Measurements from ENCODE around the gene MSI1.

MSI1 gene

GRCh38 chr12:120403869-120404268, 34.9 kb upstream of the MSI1 start:
- H3K4me3 ChIP-seq (ENCODE audit: low read depth in 1 of 2, low read length in 2 of 2) = no peak overlapping the region
- H3K27ac ChIP-seq (ENCODE audit: low read depth, low read length) = no peak overlapping the region
- no peaks in the 10 kb centered on the region for H3K4me1 ChIP-seq (ENCODE audit: control insufficient read depth in 1 of 2, insufficient read depth in 2 of 2, low read length in 2 of 2)
- H3K9me3 ChIP-seq (ENCODE audit: control insufficient read depth in 1 of 2, low read length in 2 of 2) = no peaks in the 10 kb centered on the region
- no peak overlapping the region for H3K9ac ChIP-seq (ENCODE audit: low read depth in 1 of 2, low read length in 2 of 2)
- no peaks in the 10 kb centered on the region for H3K27me3 ChIP-seq (ENCODE audit: control insufficient read depth in 1 of 2, insufficient read depth in 2 of 2, low read length in 2 of 2)
- H3K36me3 ChIP-seq (ENCODE audit: control insufficient read depth in 1 of 2, insufficient read depth in 2 of 2, low read length in 2 of 2) = no peaks in the 10 kb centered on the region

GRCh38 chr12:120402217-120402616, 33.3 kb upstream of the MSI1 start:
- Histone ChIP-seq H3K9me3 (ENCODE audit: control insufficient read depth in 1 of 2, low read length in 2 of 2) (no peaks in the 10 kb centered on the region), H3K4me3 (ENCODE audit: low read depth in 1 of 2, low read length in 2 of 2) (no peak overlapping the region), H3K4me1 (ENCODE audit: control insufficient read depth in 1 of 2, insufficient read depth in 2 of 2, low read length in 2 of 2) (no peaks in the 10 kb centered on the region), H3K27ac (ENCODE audit: low read depth, low read length) (no peak overlapping the region), H3K9ac (ENCODE audit: low read depth in 1 of 2, low read length in 2 of 2) (no peak overlapping the region), H3K36me3 (ENCODE audit: control insufficient read depth in 1 of 2, insufficient read depth in 2 of 2, low read length in 2 of 2) (no peaks in the 10 kb centered on the region), H3K27me3 (ENCODE audit: control insufficient read depth in 1 of 2, insufficient read depth in 2 of 2, low read length in 2 of 2) (no peaks in the 10 kb centered on the region)

- Histone ChIP-seq H3K36me3 (ENCODE audit: control insufficient read depth in 1 of 2, insufficient read depth in 2 of 2, low read length in 2 of 2) (no peaks in the 10 kb centered on the region), H3K9me3 (ENCODE audit: control insufficient read depth in 1 of 2, low read length in 2 of 2) (no peaks in the 10 kb centered on the region), H3K27me3 (ENCODE audit: control insufficient read depth in 1 of 2, insufficient read depth in 2 of 2, low read length in 2 of 2) (no peaks in the 10 kb centered on the region), H3K4me1 (ENCODE audit: control insufficient read depth in 1 of 2, insufficient read depth in 2 of 2, low read length in 2 of 2) (peaks cover 0 to 1% of the 10 kb centered on the region in 2 donors), H3K9ac (ENCODE audit: low read depth in 1 of 2, low read length in 2 of 2) (no peak overlapping the region), H3K4me3 (ENCODE audit: low read depth in 1 of 2, low read length in 2 of 2) (no peak overlapping the region), H3K27ac (ENCODE audit: low read depth, low read length) (no peak overlapping the region)
Measured at GRCh38 chr12:120399531-120399930, 30.6 kb upstream of the MSI1 start.

GRCh38 chr12:120397824-120398540, 29.0 kb upstream of the MSI1 start:
- Histone ChIP-seq H3K4me3 (ENCODE audit: low read depth in 1 of 2, low read length in 2 of 2) (no peak overlapping the region), H3K27me3 (ENCODE audit: control insufficient read depth in 1 of 2, insufficient read depth in 2 of 2, low read length in 2 of 2) (no peaks in the 10 kb centered on the region), H3K9me3 (ENCODE audit: control insufficient read depth in 1 of 2, low read length in 2 of 2) (no peaks in the 10 kb centered on the region), H3K36me3 (ENCODE audit: control insufficient read depth in 1 of 2, insufficient read depth in 2 of 2, low read length in 2 of 2) (no peaks in the 10 kb centered on the region), H3K27ac (ENCODE audit: low read depth, low read length) (no peak overlapping the region), H3K4me1 (ENCODE audit: control insufficient read depth in 1 of 2, insufficient read depth in 2 of 2, low read length in 2 of 2) (peaks cover 0 to 7% of the 10 kb centered on the region in 2 donors), H3K9ac (ENCODE audit: low read depth in 1 of 2, low read length in 2 of 2) (no peak overlapping the region)

GRCh38 chr12:120394483-120395367, 25.8 kb upstream of the MSI1 start:
- Histone ChIP-seq H3K4me1 (ENCODE audit: control insufficient read depth in 1 of 2, insufficient read depth in 2 of 2, low read length in 2 of 2) (peaks cover 0 to 7% of the 10 kb centered on the region in 2 donors), H3K27ac (ENCODE audit: low read depth, low read length) (no peak overlapping the region), H3K27me3 (ENCODE audit: control insufficient read depth in 1 of 2, insufficient read depth in 2 of 2, low read length in 2 of 2) (no peaks in the 10 kb centered on the region), H3K36me3 (ENCODE audit: control insufficient read depth in 1 of 2, insufficient read depth in 2 of 2, low read length in 2 of 2) (no peaks in the 10 kb centered on the region), H3K9me3 (ENCODE audit: control insufficient read depth in 1 of 2, low read length in 2 of 2) (no peaks in the 10 kb centered on the region), H3K4me3 (ENCODE audit: low read depth in 1 of 2, low read length in 2 of 2) (peak overlapping the region in 1 of 2 donors; percentile 8), H3K9ac (ENCODE audit: low read depth in 1 of 2, low read length in 2 of 2) (peak overlapping the region in 1 of 2 donors; percentile 57)

- H3K27ac ChIP-seq (ENCODE audit: low read depth, low read length) = no peak overlapping the region
- no peak overlapping the region for H3K9ac ChIP-seq (ENCODE audit: low read depth in 1 of 2, low read length in 2 of 2)
- no peak overlapping the region for H3K4me3 ChIP-seq (ENCODE audit: low read depth in 1 of 2, low read length in 2 of 2)
- H3K27me3 ChIP-seq (ENCODE audit: control insufficient read depth in 1 of 2, insufficient read depth in 2 of 2, low read length in 2 of 2) = peaks cover 0 to 4% of the 10 kb centered on the region in 2 donors
- H3K4me1 ChIP-seq (ENCODE audit: control insufficient read depth in 1 of 2, insufficient read depth in 2 of 2, low read length in 2 of 2) = peaks cover 12% of the 10 kb centered on the region in 2 donors
- no peaks in the 10 kb centered on the region for H3K36me3 ChIP-seq (ENCODE audit: control insufficient read depth in 1 of 2, insufficient read depth in 2 of 2, low read length in 2 of 2)
- no peaks in the 10 kb centered on the region for H3K9me3 ChIP-seq (ENCODE audit: control insufficient read depth in 1 of 2, low read length in 2 of 2)
Measured at GRCh38 chr12:120390540-120391120, 21.7 kb upstream of the MSI1 start.

- H3K27ac ChIP-seq (ENCODE audit: low read depth, low read length) = no peak overlapping the region
- H3K4me3 ChIP-seq (ENCODE audit: low read depth in 1 of 2, low read length in 2 of 2) = peak overlapping the region; percentile 10 to 32
- H3K9ac ChIP-seq (ENCODE audit: low read depth in 1 of 2, low read length in 2 of 2) = no peak overlapping the region
- no peaks in the 10 kb centered on the region for H3K36me3 ChIP-seq (ENCODE audit: control insufficient read depth in 1 of 2, insufficient read depth in 2 of 2, low read length in 2 of 2)
- H3K27me3 ChIP-seq (ENCODE audit: control insufficient read depth in 1 of 2, insufficient read depth in 2 of 2, low read length in 2 of 2) = peaks cover 0 to 4% of the 10 kb centered on the region in 2 donors
- no peaks in the 10 kb centered on the region for H3K9me3 ChIP-seq (ENCODE audit: control insufficient read depth in 1 of 2, low read length in 2 of 2)
- peaks cover 6 to 12% of the 10 kb centered on the region in 2 donors for H3K4me1 ChIP-seq (ENCODE audit: control insufficient read depth in 1 of 2, insufficient read depth in 2 of 2, low read length in 2 of 2)
Measured at GRCh38 chr12:120388691-120389481, 19.9 kb upstream of the MSI1 start.

- Histone ChIP-seq H3K4me1 (ENCODE audit: control insufficient read depth in 1 of 2, insufficient read depth in 2 of 2, low read length in 2 of 2) (peaks cover 4 to 11% of the 10 kb centered on the region in 2 donors), H3K27ac (ENCODE audit: low read depth, low read length) (no peak overlapping the region), H3K27me3 (ENCODE audit: control insufficient read depth in 1 of 2, insufficient read depth in 2 of 2, low read length in 2 of 2) (no peaks in the 10 kb centered on the region), H3K36me3 (ENCODE audit: control insufficient read depth in 1 of 2, insufficient read depth in 2 of 2, low read length in 2 of 2) (no peaks in the 10 kb centered on the region), H3K4me3 (ENCODE audit: low read depth in 1 of 2, low read length in 2 of 2) (no peak overlapping the region), H3K9me3 (ENCODE audit: control insufficient read depth in 1 of 2, low read length in 2 of 2) (no peaks in the 10 kb centered on the region), H3K9ac (ENCODE audit: low read depth in 1 of 2, low read length in 2 of 2) (no peak overlapping the region)
Measured at GRCh38 chr12:120381752-120382419, 12.9 kb upstream of the MSI1 start.

- peaks cover 4 to 17% of the 10 kb centered on the region in 2 donors for H3K4me1 ChIP-seq (ENCODE audit: control insufficient read depth in 1 of 2, insufficient read depth in 2 of 2, low read length in 2 of 2)
- H3K9me3 ChIP-seq (ENCODE audit: control insufficient read depth in 1 of 2, low read length in 2 of 2) = no peaks in the 10 kb centered on the region
- H3K4me3 ChIP-seq (ENCODE audit: low read depth in 1 of 2, low read length in 2 of 2) = no peak overlapping the region
- H3K9ac ChIP-seq (ENCODE audit: low read depth in 1 of 2, low read length in 2 of 2) = no peak overlapping the region
- no peak overlapping the region for H3K27ac ChIP-seq (ENCODE audit: low read depth, low read length)
- H3K36me3 ChIP-seq (ENCODE audit: control insufficient read depth in 1 of 2, insufficient read depth in 2 of 2, low read length in 2 of 2) = no peaks in the 10 kb centered on the region
- H3K27me3 ChIP-seq (ENCODE audit: control insufficient read depth in 1 of 2, insufficient read depth in 2 of 2, low read length in 2 of 2) = no peaks in the 10 kb centered on the region
Measured at GRCh38 chr12:120378036-120378435, 9.1 kb upstream of the MSI1 start.

Data from duodenal mucosa (tissue), 2 donors.